ENCODE data around the gene GSG1L2.

DNA sequence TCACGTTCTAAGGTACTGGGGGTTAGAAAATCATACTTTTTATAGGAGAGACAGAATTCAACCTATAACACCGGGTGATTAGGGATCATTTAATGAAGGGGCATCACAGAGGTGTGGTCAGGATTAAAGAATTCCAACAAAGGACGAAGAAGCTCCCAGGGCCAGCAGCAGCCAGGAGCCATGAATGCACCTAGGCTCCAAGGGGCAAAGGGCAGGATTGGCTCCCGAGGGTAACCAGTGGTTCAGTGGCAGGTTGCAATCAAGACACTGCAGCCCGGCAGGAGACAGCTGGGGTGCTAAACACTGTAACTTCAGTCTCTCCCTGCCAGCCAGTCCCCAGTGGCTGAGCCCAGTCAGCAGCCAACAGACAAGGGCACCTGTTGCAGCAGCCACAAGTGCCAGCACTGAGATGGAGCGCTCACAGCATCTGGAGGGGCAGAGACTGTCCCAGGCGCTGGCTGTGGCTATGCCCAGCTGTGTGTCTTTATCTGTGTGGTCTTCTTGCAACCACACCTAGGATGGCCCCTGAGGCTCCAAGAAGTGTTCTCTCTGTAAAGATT, 54.4 kb downstream of the GSG1L2 start:
- TF ChIP-seq, protein P1, sequence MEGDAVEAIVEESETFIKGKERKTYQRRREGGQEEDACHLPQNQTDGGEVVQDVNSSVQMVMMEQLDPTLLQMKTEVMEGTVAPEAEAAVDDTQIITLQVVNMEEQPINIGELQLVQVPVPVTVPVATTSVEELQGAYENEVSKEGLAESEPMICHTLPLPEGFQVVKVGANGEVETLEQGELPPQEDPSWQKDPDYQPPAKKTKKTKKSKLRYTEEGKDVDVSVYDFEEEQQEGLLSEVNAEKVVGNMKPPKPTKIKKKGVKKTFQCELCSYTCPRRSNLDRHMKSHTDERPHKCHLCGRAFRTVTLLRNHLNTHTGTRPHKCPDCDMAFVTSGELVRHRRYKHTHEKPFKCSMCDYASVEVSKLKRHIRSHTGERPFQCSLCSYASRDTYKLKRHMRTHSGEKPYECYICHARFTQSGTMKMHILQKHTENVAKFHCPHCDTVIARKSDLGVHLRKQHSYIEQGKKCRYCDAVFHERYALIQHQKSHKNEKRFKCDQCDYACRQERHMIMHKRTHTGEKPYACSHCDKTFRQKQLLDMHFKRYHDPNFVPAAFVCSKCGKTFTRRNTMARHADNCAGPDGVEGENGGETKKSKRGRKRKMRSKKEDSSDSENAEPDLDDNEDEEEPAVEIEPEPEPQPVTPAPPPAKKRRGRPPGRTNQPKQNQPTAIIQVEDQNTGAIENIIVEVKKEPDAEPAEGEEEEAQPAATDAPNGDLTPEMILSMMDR (IDR thresholded peaks at IDR 0.05) = no peak
- TF ChIP-seq POLR2A (IDR thresholded peaks at IDR 0.05) = no peak

Data from right lobe of liver (tissue), 4 donors.